ENCODE data around the gene PTPRH. TPM values are rescaled to one million over a fixed set of nuclear protein-coding genes. Genes with fewer than 3 reads are reported as not detected.

The PTPRH gene
- polyA plus RNA-seq, 1 experiment: 4.3 TPM

- H3K4me3 ChIP-seq (ENCODE audit: low read depth, low read length): peak overlapping the region; percentile 48
- H3K27me3 ChIP-seq (ENCODE audit: control insufficient read depth, insufficient read depth, low read length): peaks cover 6% of the 10 kb centered on the region
- DNase-seq (ENCODE audit: low read depth): no peak
- TF ChIP-seq, protein P1, sequence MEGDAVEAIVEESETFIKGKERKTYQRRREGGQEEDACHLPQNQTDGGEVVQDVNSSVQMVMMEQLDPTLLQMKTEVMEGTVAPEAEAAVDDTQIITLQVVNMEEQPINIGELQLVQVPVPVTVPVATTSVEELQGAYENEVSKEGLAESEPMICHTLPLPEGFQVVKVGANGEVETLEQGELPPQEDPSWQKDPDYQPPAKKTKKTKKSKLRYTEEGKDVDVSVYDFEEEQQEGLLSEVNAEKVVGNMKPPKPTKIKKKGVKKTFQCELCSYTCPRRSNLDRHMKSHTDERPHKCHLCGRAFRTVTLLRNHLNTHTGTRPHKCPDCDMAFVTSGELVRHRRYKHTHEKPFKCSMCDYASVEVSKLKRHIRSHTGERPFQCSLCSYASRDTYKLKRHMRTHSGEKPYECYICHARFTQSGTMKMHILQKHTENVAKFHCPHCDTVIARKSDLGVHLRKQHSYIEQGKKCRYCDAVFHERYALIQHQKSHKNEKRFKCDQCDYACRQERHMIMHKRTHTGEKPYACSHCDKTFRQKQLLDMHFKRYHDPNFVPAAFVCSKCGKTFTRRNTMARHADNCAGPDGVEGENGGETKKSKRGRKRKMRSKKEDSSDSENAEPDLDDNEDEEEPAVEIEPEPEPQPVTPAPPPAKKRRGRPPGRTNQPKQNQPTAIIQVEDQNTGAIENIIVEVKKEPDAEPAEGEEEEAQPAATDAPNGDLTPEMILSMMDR (IDR thresholded peaks at IDR 0.05; ENCODE audit: insufficient read depth, low read depth, low read length): no peak
- H3K36me3 ChIP-seq (ENCODE audit: control insufficient read depth, insufficient read depth, low read length): no peaks in the 10 kb centered on the region
- ChIA-PET CTCF (interaction anchor here (0.6 to 2.7 kb wide), 12 partner anchors 10 to 357 kb away, joined by 3 to 11 read pairs (median 4); partner anchors contain the start of genes DNAAF3 and TMEM238), POLR2A (no interaction called here)
Observed at GRCh38 chr19:55146705-55147273, 62.5 kb downstream of the PTPRH start.

- Histone ChIP-seq H3K4me3 (ENCODE audit: low read depth, low read length) (peak overlapping the region; percentile 48), H3K27me3 (ENCODE audit: control insufficient read depth, insufficient read depth, low read length) (peaks cover 6% of the 10 kb centered on the region), H3K36me3 (ENCODE audit: control insufficient read depth, insufficient read depth, low read length) (no peaks in the 10 kb centered on the region)
- TF ChIP-seq, protein P1 (IDR thresholded peaks at IDR 0.05; ENCODE audit: insufficient read depth, low read depth, low read length): peak; percentile 89
- CTCF ChIA-PET: interaction anchor here (0.6 to 2.7 kb wide), 10 partner anchors 9 to 321 kb away, joined by 3 to 11 read pairs (median 4); partner anchors contain the start of genes DNAAF3 and TMEM238
- no peak for DNase-seq (ENCODE audit: low read depth)
- POLR2A ChIA-PET: no interaction called here
Observed at GRCh38 chr19:55146078-55146704, 63.1 kb downstream of the PTPRH start.

- CTCF ChIA-PET: interaction anchor here (1.1 to 2.0 kb wide), 2 partner anchors 10 to 21 kb away, joined by 3 to 4 read pairs; partner anchors contain the start of gene DNAAF3
- POLR2A ChIA-PET: no interaction called here
- no peak for DNase-seq (ENCODE audit: low read depth)
- Histone ChIP-seq H3K4me3 (ENCODE audit: low read depth, low read length) (no peak overlapping the region), H3K36me3 (ENCODE audit: control insufficient read depth, insufficient read depth, low read length) (no peaks in the 10 kb centered on the region), H3K27me3 (ENCODE audit: control insufficient read depth, insufficient read depth, low read length) (peaks cover 6% of the 10 kb centered on the region)
- TF ChIP-seq, protein P1 (IDR thresholded peaks at IDR 0.05; ENCODE audit: insufficient read depth, low read depth, low read length): no peak
Observed at GRCh38 chr19:55145232-55145631, 64.1 kb downstream of the PTPRH start.

DNA sequence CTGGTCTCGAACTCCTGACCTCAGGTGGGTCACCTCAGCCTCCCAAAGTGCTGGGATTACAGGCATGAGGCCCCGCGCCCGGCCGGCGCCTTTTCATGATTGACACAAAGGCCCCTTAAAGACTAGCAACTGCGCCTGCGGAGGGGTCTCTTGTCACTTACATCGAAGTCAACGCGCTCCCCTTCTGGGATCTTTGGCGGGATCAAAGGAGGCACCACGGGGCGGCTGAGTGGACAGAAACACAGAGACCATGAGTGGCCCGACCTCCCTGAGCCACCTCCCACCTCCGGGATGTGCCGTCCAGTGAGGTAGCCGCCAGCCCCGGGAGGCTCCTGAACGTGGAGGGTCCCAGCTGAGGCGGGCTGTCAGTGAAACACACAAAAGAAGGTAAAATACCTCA, 67.6 kb downstream of the PTPRH start:
- TF ChIP-seq, protein P1 (IDR thresholded peaks at IDR 0.05; ENCODE audit: insufficient read depth, low read depth, low read length): no peak
- POLR2A ChIA-PET: no interaction called here
- peaks cover 2% of the 10 kb centered on the region; the same call in 1 of the 2 replicates for H3K27me3 ChIP-seq (ENCODE audit: control insufficient read depth, insufficient read depth, low read length)
- CTCF ChIA-PET: interaction anchor here (0.6 to 4.6 kb wide), 29 partner anchors 9 to 491 kb away, joined by 3 to 72 read pairs (median 5); partner anchors contain the start of genes DNAAF3, PPP1R12C, PPP6R1 and TMEM238
- no peak overlapping the region for H3K4me3 ChIP-seq (ENCODE audit: low read depth, low read length)
- no peaks in the 10 kb centered on the region for H3K36me3 ChIP-seq (ENCODE audit: control insufficient read depth, insufficient read depth, low read length)
- DNase-seq (ENCODE audit: low read depth): no peak

DNA sequence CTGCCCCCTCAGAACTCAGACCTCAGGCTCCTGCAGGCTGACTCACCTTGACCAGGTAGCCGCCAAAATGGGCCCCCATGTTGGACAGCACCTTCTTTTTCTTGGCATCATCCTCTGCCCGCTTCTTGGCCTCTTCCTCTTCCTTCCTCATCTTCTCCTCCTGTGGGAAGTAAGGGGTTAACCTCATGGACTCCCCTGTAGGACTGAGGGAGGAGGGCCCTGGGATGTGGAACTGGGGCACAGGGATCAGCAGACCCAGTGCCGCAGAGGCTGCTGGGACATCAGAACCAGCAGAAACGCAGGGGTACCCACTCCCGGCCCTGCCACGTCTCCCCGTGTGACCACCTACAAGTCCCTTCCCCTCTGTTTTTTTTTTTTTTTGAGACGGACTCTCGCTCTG, 71.4 kb downstream of the PTPRH start:
- CTCF ChIA-PET: no interaction called here
- H3K27me3 ChIP-seq (ENCODE audit: control insufficient read depth, insufficient read depth, low read length): peaks cover 2% of the 10 kb centered on the region; the same call in 1 of the 2 replicates
- DNase-seq (ENCODE audit: low read depth): no peak
- H3K36me3 ChIP-seq (ENCODE audit: control insufficient read depth, insufficient read depth, low read length): no peaks in the 10 kb centered on the region
- TF ChIP-seq, protein P1 (IDR thresholded peaks at IDR 0.05; ENCODE audit: insufficient read depth, low read depth, low read length): no peak
- POLR2A ChIA-PET: no interaction called here
- H3K4me3 ChIP-seq (ENCODE audit: low read depth, low read length): no peak overlapping the region
